SK-N-SH treated with all-trans-retinoic acid at 6 μM for 48 hours (cell line): ENCODE measurements around the gene ELOVL2.

ENCODE experiments used
- ATAC-seq: fragments of 200-7000 bp; cut with Tn5 transposase; 3 replicates; pipeline ENCODE4 v1.9.1; 2020; ENCODE audit warnings: mild to moderate bottlenecking, moderate library complexity
- ARNTL ChIP-seq: fragments of 450-650 bp; formaldehyde crosslinking; IDR thresholded peaks from 2 replicates; pipeline ENCODE4 v1.5.0; 2020; ENCODE audit warnings: low read depth, mild to moderate bottlenecking, moderate library complexity, borderline replicate concordance
- BACH2 ChIP-seq: fragments of 250-450 bp; sonication (Bioruptor Pico); IDR thresholded peaks from 2 replicates; pipeline ENCODE4 v1.9.0; 2021; ENCODE audit warnings: mild to moderate bottlenecking, borderline replicate concordance
- CREB5 ChIP-seq: fragments of 250-450 bp; sonication (Bioruptor Pico); IDR thresholded peaks from 2 replicates; pipeline ENCODE4 v1.5.1; 2020; ENCODE audit warnings: low read depth, mild to moderate bottlenecking, moderate library complexity
- CSRNP3 ChIP-seq: fragments of 250-450 bp; sonication (Bioruptor Pico); IDR thresholded peaks from 2 replicates; pipeline ENCODE4 v1.5.1; 2021; ENCODE audit warnings: mild to moderate bottlenecking, moderate library complexity
- ESRRG ChIP-seq: fragments of 250-450 bp; sonication (Bioruptor Pico); IDR thresholded peaks from 2 replicates; pipeline ENCODE4 v1.6.1; 2021; ENCODE audit warnings: mild to moderate bottlenecking
- GLIS3 ChIP-seq: fragments of 250-450 bp; sonication (Bioruptor Pico); IDR thresholded peaks from 2 replicates; pipeline ENCODE4 v1.5.0; 2020; ENCODE audit warnings: mild to moderate bottlenecking, moderate library complexity
- ISL1 ChIP-seq: fragments of 250-450 bp; sonication (Bioruptor Pico); IDR thresholded peaks from 2 replicates; pipeline ENCODE4 v2.1.2; 2022; ENCODE audit warnings: mild to moderate bottlenecking, moderate library complexity
- OSR1 ChIP-seq: fragments of 250-450 bp; sonication (Bioruptor Pico); IDR thresholded peaks from 2 replicates; pipeline ENCODE4 v1.8.0; 2022; ENCODE audit warnings: moderate library complexity, mild to moderate bottlenecking, inconsistent platforms
- PATZ1 ChIP-seq: fragments of 250-450 bp; sonication (Bioruptor Pico); IDR thresholded peaks from 2 replicates; pipeline ENCODE4 v1.8.0; 2020; ENCODE audit warnings: mild to moderate bottlenecking, moderate library complexity, borderline replicate concordance
- POU6F1 ChIP-seq: fragments of 250-450 bp; sonication (Bioruptor Pico); IDR thresholded peaks from 2 replicates; pipeline ENCODE4 v1.8.0; 2021; ENCODE audit warnings: low read depth, mild to moderate bottlenecking, moderate library complexity, borderline replicate concordance
- PPARA ChIP-seq: fragments of 250-450 bp; sonication (Bioruptor Pico); IDR thresholded peaks from 2 replicates; pipeline ENCODE4 v1.5.0; 2020; ENCODE audit warnings: mild to moderate bottlenecking, borderline replicate concordance
- RARB ChIP-seq: fragments of 250-450 bp; sonication (Bioruptor Pico); IDR thresholded peaks from 2 replicates; pipeline ENCODE4 v1.8.0; 2021; ENCODE audit warnings: mild to moderate bottlenecking, moderate library complexity
- SNAI2 ChIP-seq: fragments of 250-450 bp; sonication (Bioruptor Pico); IDR thresholded peaks from 2 replicates; pipeline ENCODE4 v1.5.0; 2020; ENCODE audit warnings: mild to moderate bottlenecking, moderate library complexity
- TCF4 ChIP-seq: fragments of 250-450 bp; sonication (Bioruptor Pico); IDR thresholded peaks from 2 replicates; pipeline ENCODE4 v1.8.0; 2021; ENCODE audit warnings: mild to moderate bottlenecking, moderate library complexity, borderline replicate concordance
- TOX ChIP-seq: fragments of 250-450 bp; sonication (Bioruptor Pico); IDR thresholded peaks from 2 replicates; pipeline ENCODE4 v1.8.0; 2021; ENCODE audit warnings: mild to moderate bottlenecking, moderate library complexity, borderline replicate concordance
- TSHZ2 ChIP-seq: fragments of 250-450 bp; sonication (Bioruptor Pico); IDR thresholded peaks from 2 replicates; pipeline ENCODE4 v1.5.0; 2020; ENCODE audit warnings: mild to moderate bottlenecking, moderate library complexity
- ZC3H10 ChIP-seq: fragments of 250-450 bp; sonication (Bioruptor Pico); IDR thresholded peaks from 2 replicates; pipeline ENCODE4 v1.5.1; 2021; ENCODE audit warnings: mild to moderate bottlenecking, moderate library complexity
- ZFP3 ChIP-seq: fragments of 250-450 bp; sonication (Bioruptor Pico); IDR thresholded peaks from 2 replicates; pipeline ENCODE4 v1.5.0; 2020; ENCODE audit warnings: mild to moderate bottlenecking, moderate library complexity
- ZFP30 ChIP-seq: fragments of 450-650 bp; formaldehyde crosslinking; IDR thresholded peaks from 2 replicates; pipeline ENCODE4 v1.5.0; 2022; ENCODE audit warnings: mild to moderate bottlenecking, moderate library complexity
- ZNF565 ChIP-seq: fragments of 450-650 bp; formaldehyde crosslinking; conservative IDR thresholded peaks from 2 replicates; pipeline ENCODE4 v1.5.0; 2020; ENCODE audit warnings: low read depth, mild to moderate bottlenecking, moderate library complexity
- ZNF70 ChIP-seq: fragments of 450-650 bp; formaldehyde crosslinking; IDR thresholded peaks from 2 replicates; pipeline ENCODE4 v1.5.0; 2020; ENCODE audit warnings: mild to moderate bottlenecking, moderate library complexity
- ZNF8 ChIP-seq: fragments of 450-650 bp; formaldehyde crosslinking; IDR thresholded peaks from 2 replicates; pipeline ENCODE4 v1.5.0; 2020; ENCODE audit warnings: mild to moderate bottlenecking, moderate library complexity

The ELOVL2 gene

GRCh38 chr6:11021003-11021402 is 23.1 kb downstream of the ELOVL2 start:
- TF ChIP-seq TOX = no peak
- no peak for TF ChIP-seq SNAI2 (CRISPR knock-in tag)
- no peak for TF ChIP-seq CSRNP3 (CRISPR knock-in tag)
- TF ChIP-seq ZNF70 = no peak
- TF ChIP-seq RARB (CRISPR knock-in tag) = no peak
- TF ChIP-seq ISL1 (CRISPR knock-in tag) = no peak
- no peak for TF ChIP-seq POU6F1
- TF ChIP-seq BACH2 (CRISPR knock-in tag) = no peak
- no peak for TF ChIP-seq TCF4 (CRISPR knock-in tag)
- no peak for TF ChIP-seq TSHZ2
- no peak for TF ChIP-seq ZC3H10 (CRISPR knock-in tag)
- no peak for TF ChIP-seq ZFP3 (CRISPR knock-in tag)
- no peak for TF ChIP-seq OSR1
- TF ChIP-seq, all 23 proteins: peak for 0
- no peak for ATAC-seq

- TF ChIP-seq PPARA (CRISPR knock-in tag) (no peak), OSR1 (no peak), ZNF565 (CRISPR knock-in tag) (no peak), POU6F1 (no peak), TCF4 (CRISPR knock-in tag) (no peak), TOX (no peak), ISL1 (CRISPR knock-in tag) (no peak), ZNF8 (CRISPR knock-in tag) (no peak), ZFP30 (CRISPR knock-in tag) (no peak), GLIS3 (CRISPR knock-in tag) (no peak)
- no peak for ATAC-seq
Observed at GRCh38 chr6:11018225-11018624, 25.9 kb downstream of the ELOVL2 start.

- TF ChIP-seq CSRNP3 (CRISPR knock-in tag) = no peak
- TF ChIP-seq ZNF8 (CRISPR knock-in tag) = no peak
- TF ChIP-seq POU6F1 = no peak
- TF ChIP-seq PATZ1 (CRISPR knock-in tag) = no peak
- TF ChIP-seq ISL1 (CRISPR knock-in tag) = no peak
- no peak for TF ChIP-seq TCF4 (CRISPR knock-in tag)
- TF ChIP-seq ARNTL (CRISPR knock-in tag) = no peak
- no peak for TF ChIP-seq CREB5 (CRISPR knock-in tag)
- no peak for TF ChIP-seq ESRRG (CRISPR knock-in tag)
- ATAC-seq = no peak
Observed at GRCh38 chr6:11017090-11017489, 27.0 kb downstream of the ELOVL2 start.
